Colonic mucosa (tissue), 4 donors: ENCODE data around the gene SAP30BP. TPM values are rescaled to one million over a fixed set of nuclear protein-coding genes. Genes with fewer than 3 reads are reported as not detected.

Experiments used
- DNase-seq: peaks from one replicate; pipeline ENCODE4 v3.0.0-alpha.2; 2020
- H3K27ac ChIP-seq: fragments of 200-600 bp; one replicate; pipeline ENCODE4 v1.8.0; 2021
- H3K27me3 ChIP-seq: fragments of 200-600 bp; one replicate; pipeline ENCODE4 v1.8.0; 2021
- H3K36me3 ChIP-seq: fragments of 200-600 bp; one replicate; pipeline ENCODE4 v1.8.0; 2021
- H3K4me1 ChIP-seq: fragments of 200-600 bp; one replicate; pipeline ENCODE4 v1.8.0; 2021; ENCODE audit warnings: mild to moderate bottlenecking
- H3K4me3 ChIP-seq: fragments of 200-600 bp; one replicate; pipeline ENCODE4 v1.8.0; 2021
- H3K9ac ChIP-seq, 2 donors: one replicate each; pipeline ENCODE4 v1.7.0; 2013; ENCODE audit warnings: control low read depth in 2 of 2, low read depth in 2 of 2, low read length in 2 of 2
- H3K9me3 ChIP-seq: fragments of 200-600 bp; one replicate; pipeline ENCODE4 v1.8.0; 2021
- intact Hi-C: fragments of 100-400 bp; cut with DNase I; formaldehyde crosslinking; loops from one replicate; pipeline ENCODE4 v1.14.1; 2022
- total RNA-seq, 2 donors: library from RNA; stranded (reverse); fragmentation: NEBNext Ultra II Directional in 1 of 2; extraction: Animal tissue kit (Norgen Biotek cat#: 25700) in 1 of 2; gene quantifications; one replicate each; pipeline ENCODE4 v1.2.1, GENCODE V29; 2021
- TF ChIP-seq, protein P1 (sequence below): fragments of 200-600 bp; IDR thresholded peaks from one replicate; pipeline ENCODE4 v1.8.0; 2022; ENCODE audit warnings: antibody characterized with exemption, mild to moderate bottlenecking
- donor health status: healthy.
- donor health status: DM: no; HTN: no; CAD: no.
- donor health status: DM: no; HTN: no; CAD: no.

SAP30BP gene
- total RNA-seq, 2 donors from 2014 or later, result 68.0 to 68.1 TPM

DNA sequence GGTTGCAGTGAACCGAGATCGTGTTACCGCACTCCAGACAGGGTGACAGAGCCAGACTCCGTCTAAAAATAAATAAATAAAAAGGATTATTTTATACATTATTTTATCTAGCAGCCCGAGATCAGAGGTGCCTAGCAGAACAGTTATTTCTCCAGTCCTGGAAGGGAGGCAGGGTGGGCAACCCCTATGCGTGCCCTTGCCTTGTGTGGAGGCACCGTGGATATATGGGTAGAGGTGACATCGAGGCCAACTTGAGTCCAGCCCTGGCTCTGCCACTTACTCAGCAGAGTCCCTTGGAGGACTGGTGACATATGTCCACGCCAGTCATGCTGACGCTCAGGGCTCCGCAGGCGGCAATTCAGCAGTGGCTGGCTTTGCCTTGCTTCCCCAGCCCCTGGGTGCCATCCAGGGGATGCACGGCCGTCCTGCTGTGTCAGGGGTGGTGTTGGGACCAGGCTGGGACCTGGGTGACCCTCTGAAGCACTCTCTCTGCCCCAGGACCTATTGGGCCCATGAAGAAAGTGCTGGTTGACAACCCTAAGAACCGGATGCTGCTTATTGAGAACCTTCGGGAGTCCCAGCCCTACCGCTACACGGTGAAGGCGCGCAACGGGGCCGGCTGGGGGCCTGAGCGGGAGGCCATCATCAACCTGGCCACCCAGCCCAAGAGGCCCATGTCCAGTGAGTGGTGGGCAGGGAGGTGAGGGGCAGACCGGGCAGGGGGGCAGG, 84.7 kb downstream of the SAP30BP start:
- Histone ChIP-seq H3K36me3 (peaks cover 26% of the 10 kb centered on the region), H3K27me3 (no peaks in the 10 kb centered on the region), H3K9ac (no peak overlapping the region), H3K4me3 (no peak overlapping the region), H3K4me1 (no peaks in the 10 kb centered on the region), H3K27ac (no peak overlapping the region), H3K9me3 (no peaks in the 10 kb centered on the region)
- intact Hi-C loops, result no loop called here
- no peak for DNase-seq
- TF ChIP-seq, protein P1, sequence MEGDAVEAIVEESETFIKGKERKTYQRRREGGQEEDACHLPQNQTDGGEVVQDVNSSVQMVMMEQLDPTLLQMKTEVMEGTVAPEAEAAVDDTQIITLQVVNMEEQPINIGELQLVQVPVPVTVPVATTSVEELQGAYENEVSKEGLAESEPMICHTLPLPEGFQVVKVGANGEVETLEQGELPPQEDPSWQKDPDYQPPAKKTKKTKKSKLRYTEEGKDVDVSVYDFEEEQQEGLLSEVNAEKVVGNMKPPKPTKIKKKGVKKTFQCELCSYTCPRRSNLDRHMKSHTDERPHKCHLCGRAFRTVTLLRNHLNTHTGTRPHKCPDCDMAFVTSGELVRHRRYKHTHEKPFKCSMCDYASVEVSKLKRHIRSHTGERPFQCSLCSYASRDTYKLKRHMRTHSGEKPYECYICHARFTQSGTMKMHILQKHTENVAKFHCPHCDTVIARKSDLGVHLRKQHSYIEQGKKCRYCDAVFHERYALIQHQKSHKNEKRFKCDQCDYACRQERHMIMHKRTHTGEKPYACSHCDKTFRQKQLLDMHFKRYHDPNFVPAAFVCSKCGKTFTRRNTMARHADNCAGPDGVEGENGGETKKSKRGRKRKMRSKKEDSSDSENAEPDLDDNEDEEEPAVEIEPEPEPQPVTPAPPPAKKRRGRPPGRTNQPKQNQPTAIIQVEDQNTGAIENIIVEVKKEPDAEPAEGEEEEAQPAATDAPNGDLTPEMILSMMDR, result no peak

DNA sequence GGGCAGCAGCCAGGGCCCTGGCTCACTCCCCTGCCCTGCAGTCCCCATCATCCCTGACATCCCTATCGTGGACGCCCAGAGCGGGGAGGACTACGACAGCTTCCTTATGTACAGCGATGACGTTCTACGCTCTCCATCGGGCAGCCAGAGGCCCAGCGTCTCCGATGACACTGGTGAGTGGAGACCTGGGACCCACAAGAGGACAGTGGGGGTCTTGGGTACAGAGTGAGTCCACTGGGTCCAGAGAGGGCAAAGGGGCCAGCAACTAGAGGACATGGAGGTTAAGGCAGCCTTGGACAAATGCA, 85.2 kb downstream of the SAP30BP start:
- no peak for DNase-seq
- TF ChIP-seq, protein P1, result no peak
- H3K4me1 ChIP-seq, result no peaks in the 10 kb centered on the region
- H3K36me3 ChIP-seq, result peaks cover 26% of the 10 kb centered on the region
- H3K27ac ChIP-seq, result no peak overlapping the region
- H3K9ac ChIP-seq, result no peak overlapping the region
- no peaks in the 10 kb centered on the region for H3K9me3 ChIP-seq
- no peak overlapping the region for H3K4me3 ChIP-seq
- no peaks in the 10 kb centered on the region for H3K27me3 ChIP-seq
- intact Hi-C loops, result no loop called here

GRCh38 chr17:75752802-75753513, 85.8 kb downstream of the SAP30BP start:
- intact Hi-C loops, result no loop called here
- Histone ChIP-seq H3K9me3 (no peaks in the 10 kb centered on the region), H3K4me1 (no peaks in the 10 kb centered on the region), H3K4me3 (peak overlapping the region; percentile 32), H3K36me3 (peaks cover 30% of the 10 kb centered on the region), H3K9ac (peak overlapping the region in 1 of 2 donors; percentile 53), H3K27ac (no peak overlapping the region), H3K27me3 (no peaks in the 10 kb centered on the region)
- no peak for DNase-seq
- TF ChIP-seq, protein P1, result no peak

GRCh38 chr17:75753514-75754377, 86.6 kb downstream of the SAP30BP start:
- H3K36me3 ChIP-seq, result peaks cover 35% of the 10 kb centered on the region
- H3K4me3 ChIP-seq, result peak overlapping the region; percentile 32
- no peaks in the 10 kb centered on the region for H3K4me1 ChIP-seq
- no peaks in the 10 kb centered on the region for H3K9me3 ChIP-seq
- intact Hi-C loops, result no loop called here
- H3K27me3 ChIP-seq, result no peaks in the 10 kb centered on the region
- DNase-seq, result peak; percentile 48
- TF ChIP-seq, protein P1, result no peak
- H3K27ac ChIP-seq, result no peak overlapping the region
- peak overlapping the region in 1 of 2 donors; percentile 53 for H3K9ac ChIP-seq

DNA sequence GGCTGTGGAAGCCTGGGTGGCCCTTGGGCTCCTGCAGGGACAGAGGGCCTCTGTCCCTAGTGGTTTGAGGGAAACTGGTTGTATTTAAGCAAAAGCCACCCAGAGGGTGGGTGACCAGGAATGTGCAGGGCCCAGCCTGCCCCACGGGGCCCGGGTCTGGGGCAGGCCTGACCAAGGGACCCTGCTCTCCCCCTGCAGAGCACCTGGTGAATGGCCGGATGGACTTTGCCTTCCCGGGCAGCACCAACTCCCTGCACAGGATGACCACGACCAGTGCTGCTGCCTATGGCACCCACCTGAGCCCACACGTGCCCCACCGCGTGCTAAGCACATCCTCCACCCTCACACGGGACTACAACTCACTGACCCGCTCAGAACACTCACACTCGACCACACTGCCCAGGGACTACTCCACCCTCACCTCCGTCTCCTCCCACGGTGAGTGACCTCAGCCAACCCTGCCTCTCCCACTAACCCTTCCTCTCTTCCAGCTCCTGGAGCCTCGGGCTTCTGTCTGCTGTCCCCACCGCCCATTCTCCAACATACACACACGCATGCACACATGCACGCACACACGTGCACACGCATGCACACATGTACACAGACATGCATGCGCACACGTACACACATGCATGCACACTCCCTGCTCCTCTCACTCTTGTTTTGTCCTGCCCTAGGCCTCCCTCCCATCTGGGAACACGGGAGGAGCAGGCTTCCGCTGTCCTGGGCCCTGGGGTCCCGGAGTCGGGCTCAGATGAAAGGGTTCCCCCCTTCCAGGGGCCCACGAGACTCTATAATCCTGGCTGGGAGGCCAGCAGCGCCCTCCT, 87.5 kb downstream of the SAP30BP start:
- Histone ChIP-seq H3K36me3 (peaks cover 35% of the 10 kb centered on the region), H3K4me3 (no peak overlapping the region), H3K9ac (no peak overlapping the region), H3K9me3 (no peaks in the 10 kb centered on the region), H3K4me1 (no peaks in the 10 kb centered on the region), H3K27ac (no peak overlapping the region), H3K27me3 (no peaks in the 10 kb centered on the region)
- TF ChIP-seq, protein P1, result no peak
- intact Hi-C loops, result no loop called here
- DNase-seq, result no peak
